GM19035 (cell line): Measurements from ENCODE around the gene ANXA8L1.
"Not testable (repeated sequence)": the region's sequence is repeated elsewhere in the genome, so short reads cannot be mapped to it uniquely, and the experiment has no call there.

Source experiments
- ATAC-seq: cut with Tn5 transposase; IDR thresholded peaks from one replicate; pipeline ENCODE4 v1.9.1; 2021; ENCODE audit not compliant: unreplicated experiment

Gene ANXA8L1

DNA sequence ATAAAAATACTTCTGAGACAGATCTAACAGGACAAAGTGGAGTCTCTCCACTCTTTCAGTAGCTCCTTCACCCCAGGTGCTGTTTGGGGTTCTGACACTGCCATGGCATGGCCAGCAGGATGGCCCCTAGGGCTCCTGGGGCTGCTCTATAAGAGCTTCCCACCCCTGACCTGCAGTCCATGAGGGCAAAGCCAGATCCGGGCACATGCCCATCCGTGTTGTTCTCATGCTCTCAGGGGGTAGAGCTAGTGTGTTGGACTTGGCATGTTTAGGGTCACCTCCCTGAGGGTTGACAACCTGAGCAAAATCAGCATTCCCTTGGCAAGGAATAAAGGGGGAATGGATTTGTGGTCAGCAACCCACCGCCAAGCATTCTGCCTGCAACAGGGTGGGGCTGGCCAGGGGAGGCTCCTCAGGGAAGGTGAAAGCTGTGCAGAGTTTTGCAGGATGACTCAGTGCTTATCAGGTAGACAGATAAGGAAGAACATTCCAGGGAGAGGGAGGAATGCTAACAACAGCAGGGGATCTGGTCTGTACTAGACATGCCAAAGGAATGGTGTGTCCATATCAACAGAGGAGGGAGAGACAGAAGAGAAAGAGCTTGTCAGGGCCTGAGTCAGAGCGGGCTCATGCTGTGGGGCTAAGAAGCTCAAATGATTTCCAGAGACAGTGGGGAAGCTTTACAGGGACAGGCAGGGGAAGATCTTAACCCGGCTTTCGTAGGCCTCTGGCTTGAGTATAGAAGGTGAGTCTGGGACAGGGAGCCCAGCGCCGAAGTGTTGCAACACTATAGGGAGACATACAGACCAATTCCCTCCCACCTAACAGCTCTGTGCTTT lies 21.1 kb downstream of the ANXA8L1 start:
- ATAC-seq: not testable (repeated sequence)

DNA sequence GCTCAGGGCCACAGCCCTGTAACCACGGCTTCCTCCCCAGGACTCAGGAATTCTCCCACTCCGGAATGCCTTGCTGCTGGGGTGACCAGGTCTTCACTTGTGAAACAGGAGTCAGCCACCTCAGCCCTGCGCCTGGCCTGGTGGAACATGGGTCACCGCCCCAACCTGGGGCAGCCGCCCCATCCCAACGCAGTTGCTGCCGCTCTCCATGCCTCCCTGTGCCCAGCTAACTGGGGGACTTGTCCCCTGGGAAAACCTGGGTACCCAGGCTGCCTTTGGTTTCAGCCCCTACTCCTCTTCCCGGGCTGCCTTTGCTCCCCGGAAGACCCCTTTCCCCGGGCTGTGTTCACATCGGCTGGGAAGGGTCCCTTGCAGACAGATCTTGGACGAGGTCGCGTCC lies 22.2 kb downstream of the ANXA8L1 start:
- not testable (repeated sequence) for ATAC-seq

DNA sequence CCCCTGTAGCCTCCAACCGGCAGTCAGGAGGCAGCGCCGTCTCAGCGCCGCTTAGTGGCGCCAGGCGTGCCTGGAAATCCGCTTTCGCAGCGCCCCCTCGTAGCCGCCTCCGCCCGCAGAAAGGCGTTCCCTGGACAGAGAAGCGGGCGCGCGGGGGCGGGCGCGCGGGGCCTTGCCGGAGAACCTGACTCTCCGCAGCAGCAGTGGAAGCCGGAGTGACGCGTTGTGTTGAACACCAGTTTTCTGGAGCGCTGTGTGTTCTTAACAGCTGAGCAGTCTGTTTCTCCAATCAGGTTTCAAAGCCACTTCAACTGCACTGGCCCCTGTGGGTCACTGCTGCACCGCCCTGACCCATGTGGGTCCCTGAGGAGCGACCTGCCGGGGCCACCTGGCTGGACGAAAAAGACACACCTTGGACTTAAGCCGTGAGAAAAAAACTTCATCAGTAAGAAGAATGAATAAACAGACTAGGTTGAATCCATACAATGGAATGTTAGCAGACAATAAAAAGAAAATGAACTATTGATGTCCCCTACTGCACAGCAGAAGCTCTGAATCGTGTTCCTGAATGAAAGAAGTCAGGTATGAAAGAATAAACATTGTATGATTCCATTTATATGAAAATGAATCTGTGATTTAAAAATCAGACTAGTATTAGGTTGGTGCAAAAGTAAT lies 22.8 kb downstream of the ANXA8L1 start:
- ATAC-seq: not testable (repeated sequence)

DNA sequence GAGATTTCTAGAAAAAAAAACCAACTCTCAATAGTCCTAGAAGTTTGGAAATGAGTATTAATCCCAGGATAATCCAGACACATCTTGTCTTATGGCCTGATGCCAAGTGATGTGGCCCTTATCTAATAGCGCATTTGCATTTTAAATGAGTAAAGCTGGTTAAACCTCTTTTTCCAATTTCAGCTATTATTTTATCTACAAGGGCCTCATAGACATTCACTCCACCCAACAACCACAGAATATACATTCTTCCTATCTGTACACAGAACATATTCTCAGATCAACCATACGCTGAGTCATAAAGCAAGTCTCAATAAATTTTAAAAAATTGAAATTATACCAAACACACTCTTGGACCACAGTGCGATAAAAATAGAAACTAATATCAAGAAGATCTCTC lies 34.0 kb downstream of the ANXA8L1 start:
- ATAC-seq: not testable (repeated sequence)

DNA sequence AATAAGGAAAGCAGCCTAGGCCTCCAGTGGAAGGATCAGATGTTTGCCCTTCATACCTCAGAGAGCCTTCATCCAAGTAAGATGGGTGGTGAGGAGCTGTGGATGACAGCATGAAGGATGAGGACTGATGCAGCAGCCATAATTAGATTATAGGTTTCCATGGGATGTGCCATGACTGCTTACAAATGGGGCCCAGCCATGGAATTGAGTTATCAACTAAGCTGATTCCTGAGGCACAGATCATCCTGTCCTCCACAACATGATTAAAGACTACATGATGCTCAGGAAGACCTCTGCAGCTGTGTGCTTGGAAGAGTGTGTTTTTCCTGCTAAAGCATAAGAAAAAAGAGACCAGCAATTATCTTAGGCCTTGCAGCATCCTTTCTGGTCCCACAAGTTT lies 35.5 kb downstream of the ANXA8L1 start:
- ATAC-seq: not testable (repeated sequence)

DNA sequence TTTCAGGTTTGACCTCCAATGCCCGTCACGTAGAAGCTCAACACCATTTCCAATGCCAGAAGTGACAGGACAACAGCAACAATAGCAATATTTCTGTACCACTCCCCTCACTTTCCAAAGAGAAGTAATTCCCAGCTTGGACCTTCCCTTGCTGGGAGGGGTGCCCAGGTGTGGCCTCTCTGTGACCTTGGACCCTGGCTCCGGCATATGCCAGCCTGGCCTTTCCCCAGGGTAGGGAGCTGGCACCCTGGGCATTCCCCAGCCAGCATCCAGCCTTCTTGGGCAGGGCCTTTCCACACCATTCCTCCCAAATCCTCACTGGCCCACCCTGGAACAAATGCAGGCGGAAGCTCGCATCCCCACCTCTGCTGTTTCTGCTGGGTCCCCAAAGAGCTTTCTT lies 37.1 kb downstream of the ANXA8L1 start:
- ATAC-seq: not testable (repeated sequence)

DNA sequence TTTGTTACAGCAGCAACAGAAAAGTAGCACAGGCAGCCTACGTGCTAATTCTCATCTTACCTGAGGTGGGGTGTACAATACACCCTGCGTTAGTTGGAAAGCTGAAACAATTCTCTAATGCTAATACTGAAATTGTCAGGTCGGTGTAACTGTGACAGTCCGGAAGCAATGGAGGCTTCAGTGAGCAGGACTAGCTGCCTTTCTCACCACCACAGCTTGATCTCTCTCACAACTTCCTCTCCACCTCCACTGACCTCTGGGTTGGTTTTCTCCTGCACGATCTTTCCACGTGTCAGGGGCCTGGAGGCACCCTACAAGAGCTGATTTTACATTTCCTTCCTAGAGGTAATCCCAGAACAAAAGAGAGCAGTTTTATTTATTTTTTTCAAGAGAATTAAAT lies 39.7 kb downstream of the ANXA8L1 start:
- not testable (repeated sequence) for ATAC-seq

DNA sequence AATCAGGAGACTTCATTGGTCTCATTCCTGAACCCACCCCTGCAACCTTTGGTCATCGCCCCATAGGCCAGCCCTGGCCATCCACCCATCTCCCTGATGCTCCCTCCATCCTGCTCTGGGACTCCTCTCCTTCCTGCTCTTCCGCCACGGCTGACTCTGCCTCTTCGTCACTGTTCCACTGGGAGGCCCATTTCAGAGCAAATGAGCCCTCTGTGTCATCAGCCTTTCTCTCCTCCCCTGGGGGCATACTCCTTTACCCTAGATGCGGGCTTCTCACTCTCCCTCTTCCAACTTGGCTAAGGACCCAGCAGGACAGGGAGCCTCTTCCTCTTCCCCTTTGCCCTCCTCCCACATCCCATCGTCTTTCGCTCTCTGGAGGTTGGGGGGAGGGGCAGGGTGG lies 42.7 kb downstream of the ANXA8L1 start:
- not testable (repeated sequence) for ATAC-seq

DNA sequence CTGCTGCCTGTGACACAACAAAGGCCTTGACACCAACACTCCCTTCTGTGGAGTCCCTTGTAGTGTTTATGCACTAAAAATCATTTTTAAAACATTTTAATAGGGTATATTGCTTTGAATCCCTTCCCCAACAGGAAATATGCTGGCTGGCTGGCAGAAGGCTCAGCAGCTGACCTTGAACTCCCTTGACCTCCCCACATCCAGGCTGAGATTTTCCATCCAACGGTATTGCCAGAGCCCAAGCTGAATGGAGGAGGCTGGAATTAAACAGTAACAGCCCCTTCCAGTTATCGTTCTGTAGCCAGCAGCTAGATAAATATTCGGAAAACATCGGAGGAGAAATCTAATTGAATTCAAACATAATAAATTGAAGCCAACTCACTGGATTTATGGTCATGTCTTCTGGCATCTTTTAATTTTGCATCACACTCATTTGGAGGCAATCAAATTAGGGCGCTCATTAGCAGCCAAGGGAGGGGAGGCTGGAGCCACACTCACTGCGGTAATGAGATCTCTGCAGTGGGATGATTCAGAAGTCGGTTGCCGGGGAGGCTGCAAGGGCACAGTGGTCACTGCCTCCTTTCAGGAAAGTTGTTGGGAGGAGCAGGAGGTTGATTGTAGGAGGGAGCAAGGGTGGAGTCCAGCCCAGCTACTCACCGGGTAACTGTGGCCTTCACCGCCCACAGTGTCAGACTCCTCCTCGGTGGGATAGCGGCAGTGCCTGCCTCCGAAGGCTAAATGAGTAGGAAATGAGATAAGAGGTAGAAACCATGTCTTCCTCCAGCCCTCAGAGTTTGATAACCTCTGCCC lies 44.2 kb downstream of the ANXA8L1 start:
- not testable (repeated sequence) for ATAC-seq

DNA sequence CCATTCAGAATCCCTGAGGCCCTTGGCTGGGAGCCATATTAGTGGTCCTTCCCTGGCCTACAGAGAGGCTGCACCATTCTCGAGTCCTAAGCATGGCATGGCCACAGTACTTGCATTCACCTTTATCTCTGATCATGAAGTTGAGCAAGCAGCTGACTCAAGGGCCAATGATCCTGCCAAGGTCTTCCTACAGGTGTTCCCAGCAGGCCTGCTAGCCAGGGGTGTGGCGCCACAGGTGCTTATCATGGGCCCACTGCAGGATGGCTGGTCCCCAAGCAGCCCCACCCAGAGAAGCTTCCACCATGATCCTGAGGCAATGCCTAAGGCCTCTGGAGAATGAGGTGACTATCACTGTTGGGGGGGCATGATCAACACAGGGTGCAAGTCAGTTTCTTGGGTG lies 48.0 kb downstream of the ANXA8L1 start:
- ATAC-seq: not testable (repeated sequence)

DNA sequence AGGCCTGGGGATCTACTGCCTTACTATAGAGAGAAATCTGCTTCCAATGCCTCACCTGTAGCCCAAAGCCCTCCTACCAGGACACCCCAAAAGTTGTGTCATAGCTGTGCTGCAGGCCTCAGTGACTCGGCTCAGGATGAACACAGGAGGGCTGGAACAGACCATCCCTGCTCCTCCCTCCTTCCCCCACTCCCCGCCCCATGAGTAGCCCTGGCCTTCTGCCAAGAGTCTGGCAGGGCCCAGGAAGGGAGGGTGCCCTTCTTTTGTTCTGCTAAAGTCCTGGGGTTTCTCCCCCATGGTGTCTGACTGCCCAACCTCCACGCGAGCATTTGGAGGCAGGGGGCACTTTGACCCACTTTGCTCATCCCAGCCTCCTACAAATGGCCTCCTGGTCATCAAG lies 65.4 kb downstream of the ANXA8L1 start:
- not testable (repeated sequence) for ATAC-seq
